GM12878 (cell line): ENCODE measurements around the gene LRP1B. TPM values are rescaled to one million over a fixed set of nuclear protein-coding genes. Genes with fewer than 3 reads are reported as not detected.

Experiments used
- ATAC-seq: fragments of 200-7000 bp; cut with Tn5 transposase; 3 replicates; pipeline ENCODE4 v1.9.1; 2020; ENCODE audit warnings: mild to moderate bottlenecking, moderate library complexity
- BruUV-seq: library from RNA; stranded (reverse); fragments of 400-500 nt; replicated peaks from 2 replicates; lab custom pipeline; 2021; lab: Mats Ljungman, UMichigan
- CTCF ChIA-PET: fragments of 300-600 bp; sonication (Branson Sonifier 250); formaldehyde crosslinking; extraction: SDS; loops from one replicate; lab custom pipeline; 2021; ENCODE audit warnings: inconsistent platforms; lab: Yijun Ruan, JAX
- POLR2A ChIA-PET: fragments of 350-600 bp; formaldehyde crosslinking; extraction: SDS; loops from one replicate; lab custom pipeline; 2021; ENCODE audit warnings: inconsistent platforms; lab: Charles Lee
- RAD21 ChIA-PET: fragments of 300-600 bp; sonication (Branson Sonifier 250); formaldehyde crosslinking; loops from one replicate; lab custom pipeline; 2023; ENCODE audit warnings: antibody characterized with exemption; ENCODE audit not compliant: unreplicated experiment; lab: Charles Lee
- SMC1A ChIA-PET: fragments of 300-600 bp; sonication (Branson Sonifier 250); formaldehyde crosslinking; loops from one replicate; lab custom pipeline; 2023; ENCODE audit not compliant: unreplicated experiment, uncharacterized antibody; lab: Charles Lee
- DNase-seq: peaks from one replicate; pipeline ENCODE4 v3.0.0-alpha.2; 2011; ENCODE audit warnings: low read depth, low spot score
- FAIRE-seq: peaks from 3 replicates; lab custom pipeline; 2011; peaks lifted over from hg19 to GRCh38; lab: Jason Lieb, UNC
- H2AFZ ChIP-seq: 2 replicates; pipeline ENCODE4 v1.6.0; 2011; ENCODE audit warnings: low read depth, low read length, control low read depth; ENCODE audit not compliant: control insufficient read depth
- H3K27ac ChIP-seq: 2 replicates; pipeline ENCODE4 v1.5.1; 2011; ENCODE audit warnings: control low read depth; ENCODE audit not compliant: control insufficient read depth, insufficient read depth
- H3K27me3 ChIP-seq, 2 experiments: replicated peaks in 1 of 2; 2 replicates each; pipeline versions ENCODE4 v1.6.0 to v1.6.1; 2011; ENCODE audit warnings: low read length in 1 of 2; ENCODE audit not compliant: control insufficient read depth in 2 of 2, insufficient read depth in 2 of 2
- H3K36me3 ChIP-seq, 2 experiments: 2 replicates each; pipeline ENCODE4 v1.5.1; 2011; ENCODE audit warnings: low read length in 1 of 2; ENCODE audit not compliant: control insufficient read depth in 2 of 2, insufficient read depth in 2 of 2
- H3K4me1 ChIP-seq: 2 replicates; pipeline ENCODE4 v1.6.1; 2011; ENCODE audit warnings: mild to moderate bottlenecking, low read length, moderate library complexity, mixed read lengths; ENCODE audit not compliant: control insufficient read depth, insufficient read depth
- H3K4me2 ChIP-seq: 2 replicates; pipeline ENCODE4 v1.6.0; 2011; ENCODE audit warnings: control low read depth; ENCODE audit not compliant: control insufficient read depth, insufficient read depth
- H3K4me3 ChIP-seq: fragments of 200-600 bp; sonication (generic); 2 replicates; pipeline ENCODE4 v1.5.1; 2016
- H3K79me2 ChIP-seq: 2 replicates; pipeline ENCODE4 v1.6.0; 2011; ENCODE audit warnings: low read length; ENCODE audit not compliant: control insufficient read depth, insufficient read depth
- H3K9ac ChIP-seq: 2 replicates; pipeline ENCODE4 v1.8.0; 2011; ENCODE audit warnings: low read length, control low read depth, mixed read lengths; ENCODE audit not compliant: control insufficient read depth, insufficient read depth
- H3K9me3 ChIP-seq: replicated peaks from 3 replicates; pipeline ENCODE4 v1.5.1; 2011; ENCODE audit warnings: mild to moderate bottlenecking, low read length; ENCODE audit not compliant: control insufficient read depth, insufficient read depth
- H4K20me1 ChIP-seq: 2 replicates; pipeline ENCODE4 v1.6.0; 2011; ENCODE audit not compliant: control insufficient read depth, insufficient read depth
- ATF3 ChIP-seq: IDR thresholded peaks from 2 replicates; pipeline ENCODE4 v1.6.1; 2011; ENCODE audit warnings: low read depth, mild to moderate bottlenecking, low read length, moderate library complexity, borderline replicate concordance; ENCODE audit errors: extremely low read depth
- FOXM1 ChIP-seq: IDR thresholded peaks from 2 replicates; pipeline ENCODE4 v1.6.1; 2012; ENCODE audit warnings: low read depth, mild to moderate bottlenecking, inconsistent platforms, low read length, moderate library complexity
- GATAD2B ChIP-seq: fragments of 450-650 bp; conservative IDR thresholded peaks from 2 replicates; pipeline ENCODE4 v1.6.1; 2017; ENCODE audit warnings: low read depth, mild to moderate bottlenecking, moderate library complexity
- SIN3A ChIP-seq: IDR thresholded peaks from 2 replicates; pipeline ENCODE4 v1.6.1; 2012; ENCODE audit warnings: low read depth, low read length, improper control_type of control experiment
- SMAD1 ChIP-seq: fragments of 450-650 bp; IDR thresholded peaks from 2 replicates; pipeline ENCODE4 v1.6.1; 2018; ENCODE audit warnings: mild to moderate bottlenecking, low read depth; ENCODE audit not compliant: partially characterized antibody
- ZBTB40 ChIP-seq: fragments of 450-650 bp; IDR thresholded peaks from 2 replicates; pipeline ENCODE4 v1.6.1; 2016; ENCODE audit warnings: mild to moderate bottlenecking, moderate library complexity, borderline replicate concordance
- in situ Hi-C: fragments of 300-500 bp; cut with MboI; formaldehyde crosslinking; loops from 9 replicates; pipeline ENCODE4 v1.14.3; 2018; ENCODE audit warnings: mixed read lengths
- intact Hi-C: fragments of 100-400 bp; cut with micrococcal nuclease; formaldehyde crosslinking; loops from one replicate; pipeline ENCODE4 v1.14.2; 2022; ENCODE audit not compliant: unreplicated experiment
- polyA plus RNA-seq, 11 experiments: library from polyadenylated mRNA; depleted of rRNA in 4 of 11; unstranded in 6 of 11; stranded (reverse) in 5 of 11; fragments of >200 nt; fragmentation: Nextera tagmentation in 4 of 11; fragmentation: Illumina TruSeq in 1 of 11; extraction: Ambion mirVana in 4 of 11; extraction: Trizol in 1 of 11; gene quantifications; 1 replicate in 1 of 11; 2 replicates in 10 of 11; pipeline versions ENCODE4 v1.2.1 to v1.2.3, GENCODE V29; 2011 to 2016; ENCODE audit warnings: inconsistent platforms in 2 of 11, missing spikeins in 2 of 11, low read depth in 1 of 11
- total RNA-seq, 4 experiments: library from RNA; depleted of rRNA in 3 of 4; stranded (reverse); fragments of >200 nt in 3 of 4; fragmentation: Illumina TruSeq in 1 of 4; extraction: Trizol in 1 of 4; gene quantifications; 2 replicates each; pipeline versions ENCODE4 v1.2.1 to v1.2.3, GENCODE V29; 2013 to 2021

LRP1B gene
- total and polyA plus RNA-seq, 10 of the 15 experiments (the other 5 are each of a cell fraction or from before 2014, with no cell fraction given) = under 0.01 to 0.06 (median 0.03) TPM; not detected in 5

- Histone ChIP-seq H3K27ac (no peak overlapping the region), H3K4me1 (no peaks in the 10 kb centered on the region), H3K36me3 (no peaks in the 10 kb centered on the region), H3K4me3 (no peak overlapping the region), H2AFZ (no peak overlapping the region)
- RAD21 ChIA-PET = interaction anchor here (0.6 kb wide), 1 partner anchor 99 kb away, joined by 3 read pairs; no protein-coding TSS in a partner anchor
- CTCF ChIA-PET = interaction anchor here (0.6 kb wide), 1 partner anchor 212 kb away, joined by 4 read pairs; no protein-coding TSS in a partner anchor
- DNase-seq (no peak), ATAC-seq (no peak)
- TF ChIP-seq FOXM1 (no peak), ATF3 (no peak), SMAD1 (no peak), SIN3A (no peak), GATAD2B (no peak), ZBTB40 (no peak)
- TF ChIP-seq, all 136 proteins: peak for 0
- Histone ChIP-seq H3K9me3 (no peaks in the 10 kb centered on the region), H3K79me2 (no peaks in the 10 kb centered on the region), H3K9ac (no peak overlapping the region), H3K4me2 (no peak overlapping the region), H3K27me3 (no peaks in the 10 kb centered on the region), H4K20me1 (no peaks in the 10 kb centered on the region)
- POLR2A ChIA-PET = interaction anchor here (0.7 kb wide), 1 partner anchor 1308 kb away, joined by 5 read pairs; no protein-coding TSS in a partner anchor
- FAIRE-seq = no peak
- in situ Hi-C loops (no loop called here), intact Hi-C loops (no loop called here)
- SMC1A ChIA-PET = interaction anchor here (1.0 to 1.1 kb wide), 2 partner anchors 12 to 23 kb away, joined by 3 read pairs; no protein-coding TSS in a partner anchor
- BruUV-seq = no TSS peak
Measured at GRCh38 chr2:141928476-141928875, 202.3 kb downstream of the LRP1B start.
